Stimulated activated CD8-positive, alpha-beta memory T cell treated with anti-CD3 and anti-CD28 coated beads, Interleukin-12 subunit alpha, Interleukin-12 subunit beta, amount 100 ng/mL, for 4 hours (primary cell): ENCODE data around the gene PPIP5K2.
"Not testable (repeated sequence)": the region's sequence is repeated elsewhere in the genome, so short reads cannot be mapped to it uniquely, and the experiment has no call there.

Source experiments
- DNase-seq: peaks from one replicate; pipeline ENCODE4 v3.0.0-alpha.2; 2020; ENCODE audit warnings: low read depth

PPIP5K2 gene

DNA sequence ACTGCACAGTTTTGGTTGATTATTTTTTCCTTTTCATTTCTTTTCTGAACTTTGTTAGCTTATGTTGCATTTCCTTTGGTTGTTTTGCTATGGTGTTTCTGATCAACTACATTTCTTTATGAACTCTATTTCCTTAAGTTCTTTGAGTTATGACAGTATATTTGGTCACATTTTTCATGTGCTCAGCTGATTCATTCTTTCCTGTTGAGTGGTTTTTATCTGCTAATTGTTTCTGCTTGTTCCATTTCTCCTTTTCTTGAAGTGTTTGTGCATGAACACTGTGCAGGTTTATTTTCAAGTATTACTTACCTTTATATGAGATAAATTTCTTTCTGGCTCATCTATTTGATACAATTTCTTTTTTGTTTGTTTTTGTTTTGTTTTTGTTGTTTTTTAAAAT, 87.6 kb downstream of the PPIP5K2 start:
- no peak for DNase-seq

DNA sequence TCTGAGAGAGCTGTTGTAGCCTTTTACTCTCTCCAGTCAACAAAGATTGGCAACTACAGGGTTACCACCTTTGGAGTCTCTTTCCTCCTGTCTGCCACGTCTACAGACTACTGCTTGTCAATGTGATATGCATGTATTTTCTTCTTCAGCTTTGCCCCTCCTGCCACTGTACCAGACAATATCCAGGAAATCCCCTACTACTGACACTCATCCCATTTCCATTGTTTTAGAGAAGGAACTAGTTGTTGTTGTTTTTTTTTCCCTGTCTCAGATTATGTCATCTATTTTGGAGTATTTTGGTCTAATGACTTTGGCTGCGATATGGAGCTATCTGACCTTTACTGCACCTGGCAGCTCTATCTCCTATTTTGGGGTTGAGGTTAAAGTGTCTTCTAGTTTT, 88.4 kb downstream of the PPIP5K2 start:
- DNase-seq = no peak

DNA sequence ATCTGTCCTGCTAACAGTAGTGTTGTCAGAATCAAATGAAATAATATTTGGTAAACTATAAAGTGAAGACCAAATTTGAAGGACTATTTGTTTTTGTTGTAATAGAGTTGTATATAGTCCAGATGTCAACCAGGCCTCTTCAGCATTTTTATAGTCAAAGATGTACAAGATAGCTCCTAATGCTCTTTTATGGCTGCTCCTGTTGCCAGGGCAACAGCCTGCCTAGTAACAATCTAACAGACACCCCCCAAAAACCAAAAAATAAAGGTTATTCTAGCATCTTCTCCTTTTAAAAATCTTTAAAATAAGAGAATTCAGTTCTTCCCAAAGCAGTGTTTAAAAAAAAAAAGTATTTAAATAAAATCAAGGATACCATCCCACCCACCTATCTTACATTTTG, 89.0 kb downstream of the PPIP5K2 start:
- DNase-seq = no peak

DNA sequence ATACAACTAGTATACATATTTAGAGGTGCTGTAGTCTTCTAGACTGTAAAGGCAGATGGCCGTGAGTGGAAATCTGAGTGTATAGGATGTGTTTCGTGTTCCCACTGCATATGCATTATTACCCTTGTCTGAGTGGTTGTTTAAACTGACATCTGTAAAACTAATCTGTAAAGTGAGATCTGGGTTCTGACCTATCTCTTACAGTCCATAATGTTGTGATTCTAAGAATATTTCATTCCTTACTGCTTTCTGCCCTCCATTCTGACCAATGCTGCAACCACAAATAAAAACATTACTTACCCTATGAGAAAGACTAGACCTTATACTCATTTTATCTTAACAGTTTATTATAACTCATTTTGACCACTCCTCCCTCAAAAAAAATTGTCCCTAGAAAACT, 90.9 kb downstream of the PPIP5K2 start:
- no peak for DNase-seq

DNA sequence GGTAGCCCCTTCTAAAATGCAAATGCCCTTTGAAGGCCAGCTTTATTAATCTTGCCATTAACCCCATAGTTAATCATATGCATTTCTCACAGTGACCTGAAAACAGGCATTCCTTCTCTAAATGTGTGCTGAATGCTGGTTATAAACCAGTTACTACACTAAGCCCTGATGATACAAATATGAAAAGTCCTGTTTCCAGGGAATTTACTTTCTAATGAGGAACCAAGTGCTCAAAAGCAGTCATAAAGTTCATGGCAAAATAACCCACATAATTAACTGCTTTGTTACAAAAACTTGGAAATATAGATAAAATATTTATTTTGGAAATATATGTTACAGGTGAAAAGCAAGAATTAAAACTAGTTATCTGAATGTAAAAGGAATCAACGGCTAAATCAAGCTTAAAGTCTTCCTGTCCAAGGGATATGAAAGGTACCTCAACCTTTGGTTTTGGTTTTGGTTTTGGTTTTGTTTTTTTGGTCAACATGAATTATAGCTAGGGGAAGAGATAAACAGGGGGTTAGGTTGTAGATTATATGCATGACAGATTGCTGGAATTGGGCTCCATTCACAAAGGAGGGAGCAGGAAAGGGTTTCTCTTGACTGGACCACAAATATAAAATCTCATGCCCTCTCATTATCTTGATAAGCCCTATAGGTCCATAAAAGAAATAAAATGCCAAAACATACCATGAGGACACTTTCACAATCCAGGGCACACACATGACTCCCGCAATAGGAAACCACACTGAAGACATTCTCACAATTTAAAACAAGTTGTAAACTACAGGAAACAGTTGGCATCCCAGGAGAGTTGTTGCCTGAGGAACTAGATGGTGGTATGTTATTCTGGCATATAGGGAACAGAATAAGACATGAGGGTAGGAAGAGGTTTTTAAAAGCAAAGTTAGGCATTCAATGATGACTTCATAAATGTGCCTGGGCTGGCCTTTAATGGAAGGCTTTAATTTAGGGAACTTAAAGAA, 91.8 kb downstream of the PPIP5K2 start:
- no peak for DNase-seq

DNA sequence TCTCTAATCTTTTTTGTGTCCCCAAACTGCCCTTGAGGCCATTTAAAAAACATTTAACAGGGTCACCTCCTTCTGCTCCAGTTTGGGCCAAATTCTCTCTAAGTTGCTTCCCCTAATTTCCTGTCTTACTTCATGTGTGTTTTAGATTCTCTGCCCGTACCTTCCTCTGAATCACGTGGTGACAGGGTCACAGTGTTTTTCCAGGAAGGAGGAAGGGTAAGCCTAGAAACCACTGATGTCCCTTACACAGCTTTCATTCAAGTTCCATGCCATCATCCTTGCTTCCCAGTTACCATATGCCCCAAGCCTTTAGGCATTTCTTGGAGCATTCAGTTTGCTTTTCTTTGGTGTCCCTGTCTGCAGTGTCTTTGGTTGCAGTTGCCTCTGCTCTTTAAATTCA, 96.0 kb downstream of the PPIP5K2 start:
- no peak for DNase-seq

DNA sequence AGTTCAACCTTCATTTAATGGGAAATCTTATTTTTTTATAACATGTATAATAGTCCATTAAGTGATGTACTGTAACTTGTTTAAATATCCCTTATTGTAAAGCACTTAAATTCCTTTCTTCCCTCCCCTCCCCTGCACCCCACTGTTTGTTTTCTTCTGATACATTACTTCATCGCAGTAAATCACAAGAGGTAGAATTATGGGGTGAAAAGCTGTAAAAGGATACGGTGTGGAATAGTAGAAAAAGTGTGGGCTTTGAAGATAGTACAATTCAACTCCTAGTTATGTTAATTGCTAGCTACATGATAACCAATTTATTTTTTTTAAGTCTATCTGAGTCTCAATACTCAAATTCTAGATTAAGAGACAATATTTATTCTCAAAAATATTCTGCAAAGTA, 96.6 kb downstream of the PPIP5K2 start:
- DNase-seq = no peak

DNA sequence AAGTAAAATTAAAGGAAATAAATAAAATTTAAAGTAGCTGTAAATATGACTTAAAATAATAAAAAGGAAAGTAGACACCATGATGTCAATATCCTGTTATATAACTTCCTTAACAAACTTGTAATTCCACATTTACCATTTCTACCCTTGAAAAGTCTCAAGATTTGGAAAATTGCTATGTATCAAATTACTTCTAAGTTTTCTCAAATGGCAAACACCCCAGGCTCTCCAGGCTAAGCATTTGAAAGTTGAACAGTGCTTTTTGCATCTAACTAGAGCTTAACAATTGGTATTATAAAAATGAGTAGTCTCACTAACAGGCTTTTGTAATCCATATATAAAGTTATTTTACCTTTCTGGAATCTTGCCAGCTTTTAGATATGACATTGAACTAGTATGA, 97.0 kb downstream of the PPIP5K2 start:
- DNase-seq = no peak

DNA sequence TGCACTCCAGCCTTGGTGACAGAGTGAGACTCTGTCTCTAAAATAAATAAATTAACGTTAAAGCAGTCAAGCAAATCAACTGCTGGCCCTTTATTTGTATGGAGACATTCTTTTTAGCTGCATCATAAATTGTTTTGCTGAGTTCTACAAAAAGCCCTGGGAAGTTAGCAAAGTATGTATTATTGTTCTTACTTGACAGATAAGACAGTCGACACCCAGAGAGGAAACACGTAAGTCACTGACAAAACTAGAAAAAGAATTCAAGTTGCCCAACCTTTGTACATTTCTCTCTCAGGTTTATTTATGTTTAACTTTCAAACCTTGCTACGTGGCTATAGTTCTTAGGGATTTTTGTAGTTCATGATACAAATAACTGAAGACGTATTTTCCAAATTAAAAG, 98.1 kb downstream of the PPIP5K2 start:
- DNase-seq = no peak

DNA sequence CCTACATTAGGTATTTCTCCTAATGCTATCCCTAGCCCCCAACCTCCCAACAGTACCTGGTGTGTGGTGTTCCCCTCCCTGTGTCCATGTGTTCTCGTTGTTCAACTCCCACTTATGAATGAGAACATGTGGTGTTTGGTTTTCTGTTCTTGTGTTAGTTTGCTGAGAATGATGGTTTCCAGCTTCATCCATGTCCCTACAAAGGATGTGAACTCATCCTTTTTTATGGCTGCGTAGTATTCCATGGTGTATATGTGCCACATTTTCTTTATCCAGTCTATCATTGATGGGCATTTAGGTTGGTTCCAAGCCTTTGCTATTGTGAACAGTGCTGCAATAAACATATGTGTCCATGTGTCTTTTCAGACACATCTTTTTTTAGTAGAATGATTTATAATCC, 99.0 kb downstream of the PPIP5K2 start:
- not testable (repeated sequence) for DNase-seq

DNA sequence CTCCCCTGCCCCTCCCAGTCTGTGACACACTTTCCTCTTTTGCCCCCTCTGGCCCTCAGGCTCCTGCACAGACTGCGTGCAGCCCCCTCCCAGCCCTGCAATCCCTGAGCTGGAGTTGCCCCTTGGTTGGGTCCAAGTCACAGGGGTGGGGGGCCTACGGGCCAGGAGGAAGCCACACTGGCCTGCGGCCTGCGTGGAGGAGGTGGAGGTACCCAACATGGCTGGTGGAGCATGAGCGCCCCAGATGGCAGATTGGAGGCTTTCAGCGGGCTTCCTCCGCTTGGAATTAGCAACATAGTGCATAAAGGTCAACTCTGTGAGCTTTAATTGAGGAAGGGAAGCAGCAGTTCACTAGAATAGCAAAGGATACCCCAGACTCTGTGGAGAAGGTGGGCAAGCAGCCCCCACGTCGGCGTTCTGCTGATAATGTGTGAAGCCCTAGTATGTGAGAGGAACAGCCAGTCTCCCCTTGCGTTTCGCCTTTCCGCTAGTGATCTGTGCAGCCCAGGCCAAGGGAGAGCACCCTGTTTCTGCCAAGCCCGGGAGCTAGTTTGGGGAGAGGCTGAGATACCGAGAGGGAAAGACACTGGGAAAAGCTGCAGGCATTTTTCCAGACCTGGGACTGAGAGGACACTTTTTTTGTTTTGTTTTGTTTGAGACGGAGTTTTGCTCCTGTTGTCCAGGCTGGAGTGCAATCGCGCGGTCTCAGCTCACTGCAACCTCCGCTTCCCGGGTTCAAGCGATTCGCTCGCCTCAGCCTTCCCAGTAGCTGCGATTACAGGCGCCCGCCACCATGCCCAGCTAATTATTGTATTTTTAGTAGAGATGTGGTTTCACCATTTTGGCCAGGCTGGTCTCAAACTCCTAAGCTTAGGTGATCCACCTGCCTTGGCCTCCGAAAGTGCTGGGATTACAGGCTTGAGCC, 103.2 kb downstream of the PPIP5K2 start:
- DNase-seq = no peak

DNA sequence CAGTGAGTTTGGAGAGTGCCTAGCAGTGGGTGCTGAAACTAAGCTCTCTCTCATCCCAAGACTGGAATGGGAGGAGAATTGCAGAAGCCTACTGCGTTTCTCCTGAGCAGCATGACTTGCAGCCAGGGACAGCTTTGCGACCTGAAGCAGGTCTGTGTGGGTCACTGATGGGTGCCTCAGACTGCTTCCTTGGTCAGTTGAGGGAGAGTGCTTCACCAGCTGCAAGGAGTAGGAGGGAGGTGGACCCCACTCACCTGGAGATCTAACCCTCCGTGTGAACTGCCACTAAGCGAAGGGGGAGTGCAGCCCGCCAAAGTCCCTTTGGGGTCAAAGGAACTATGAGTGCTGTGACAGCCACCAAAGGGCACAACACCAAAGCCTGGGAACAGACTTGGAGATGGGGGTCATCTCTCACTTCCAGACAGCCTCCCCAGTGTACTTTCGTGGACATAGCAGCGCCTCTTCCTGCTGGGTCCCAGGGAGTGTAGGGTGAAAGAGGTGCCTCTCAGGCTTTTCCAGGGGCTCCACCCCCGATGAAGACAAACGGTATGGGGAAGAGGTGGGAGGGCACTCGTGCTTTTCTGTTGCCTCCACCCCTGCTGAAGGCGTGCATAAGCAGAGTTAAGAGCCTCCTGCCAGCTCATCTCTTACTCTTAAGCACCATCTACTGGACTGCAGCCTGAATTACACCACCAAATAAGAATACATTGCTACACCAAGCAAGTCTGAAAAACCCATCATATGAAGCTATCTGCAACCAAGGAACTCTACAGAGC, 104.2 kb downstream of the PPIP5K2 start:
- DNase-seq = no peak

DNA sequence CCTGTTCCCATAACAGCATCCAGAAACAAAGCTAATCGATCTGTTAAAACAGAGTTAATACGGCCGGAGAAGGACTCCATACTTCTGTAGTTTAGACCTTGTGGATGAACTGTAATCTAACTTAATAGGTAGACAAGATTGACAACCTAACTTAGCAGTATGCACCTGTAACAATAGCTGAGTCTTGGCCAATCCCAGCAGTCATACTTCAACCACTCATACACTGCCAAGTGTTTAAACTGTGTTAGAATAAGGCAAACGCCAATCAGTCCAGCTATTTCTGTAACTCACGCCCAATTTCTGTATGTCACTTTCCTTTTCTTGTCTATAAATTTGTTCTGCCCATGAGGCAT, 104.8 kb downstream of the PPIP5K2 start:
- no peak for DNase-seq

DNA sequence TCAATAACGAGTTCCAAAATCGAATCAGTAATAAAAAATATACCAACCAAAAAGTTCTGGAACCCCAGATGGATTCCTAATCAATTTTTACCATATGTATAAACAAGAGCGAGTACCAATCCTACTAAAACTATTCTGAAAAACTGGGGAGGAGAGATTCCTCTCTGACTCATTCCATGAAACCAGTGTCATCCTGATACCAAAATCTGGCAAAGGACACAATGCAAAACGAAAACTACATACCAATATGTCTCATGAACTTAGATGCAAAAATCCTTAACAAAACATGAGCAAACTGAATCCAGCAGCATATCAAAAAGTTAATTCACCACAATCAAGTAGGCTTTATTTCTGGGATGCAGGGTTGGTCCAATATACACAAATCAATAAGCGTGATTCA, 108.0 kb downstream of the PPIP5K2 start:
- no peak for DNase-seq

DNA sequence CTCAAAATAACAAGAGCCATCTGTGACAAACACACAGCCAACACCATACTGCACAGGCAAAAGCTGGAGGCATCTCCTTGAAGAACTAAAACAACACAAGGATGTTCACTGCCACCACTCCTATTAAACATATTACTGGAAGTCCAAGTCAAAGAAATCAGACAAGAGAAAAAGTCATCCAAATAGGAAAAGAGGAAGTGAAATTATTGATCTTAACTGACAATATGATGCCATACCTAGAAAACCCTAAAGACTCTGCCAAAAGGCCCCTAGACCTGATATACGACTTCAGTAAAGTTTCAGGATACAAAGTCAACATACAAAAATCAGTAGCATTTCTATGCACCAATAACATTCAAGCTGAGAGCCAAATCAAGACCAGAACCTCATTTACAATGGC, 108.5 kb downstream of the PPIP5K2 start:
- DNase-seq = no peak

DNA sequence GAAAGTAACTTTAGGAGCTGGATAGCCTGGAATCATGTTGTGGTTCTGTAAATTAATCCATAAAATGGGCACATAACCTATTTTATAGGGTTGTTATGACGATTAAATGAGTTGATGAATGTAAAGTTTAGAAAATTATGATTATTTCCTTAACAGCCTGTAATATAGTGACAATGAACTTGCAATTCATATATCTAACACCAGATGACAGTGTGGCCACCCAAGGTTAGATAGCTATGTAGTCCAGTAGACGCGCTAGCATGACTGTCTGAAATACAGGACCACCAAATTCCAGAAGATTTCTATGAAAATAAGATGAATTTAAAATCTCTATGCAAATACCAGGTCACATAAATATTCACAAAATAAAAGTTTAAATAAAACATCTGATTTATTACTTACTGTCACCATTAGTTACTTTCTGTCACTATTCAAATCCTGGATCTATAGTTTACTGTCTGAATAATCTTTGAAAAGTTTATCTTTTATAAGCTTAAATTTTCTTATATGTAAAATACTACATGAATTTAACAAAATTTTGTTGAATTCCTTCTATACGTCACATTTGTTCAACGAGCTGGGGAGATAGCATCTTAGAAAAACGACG, 112.4 kb downstream of the PPIP5K2 start:
- no peak for DNase-seq

DNA sequence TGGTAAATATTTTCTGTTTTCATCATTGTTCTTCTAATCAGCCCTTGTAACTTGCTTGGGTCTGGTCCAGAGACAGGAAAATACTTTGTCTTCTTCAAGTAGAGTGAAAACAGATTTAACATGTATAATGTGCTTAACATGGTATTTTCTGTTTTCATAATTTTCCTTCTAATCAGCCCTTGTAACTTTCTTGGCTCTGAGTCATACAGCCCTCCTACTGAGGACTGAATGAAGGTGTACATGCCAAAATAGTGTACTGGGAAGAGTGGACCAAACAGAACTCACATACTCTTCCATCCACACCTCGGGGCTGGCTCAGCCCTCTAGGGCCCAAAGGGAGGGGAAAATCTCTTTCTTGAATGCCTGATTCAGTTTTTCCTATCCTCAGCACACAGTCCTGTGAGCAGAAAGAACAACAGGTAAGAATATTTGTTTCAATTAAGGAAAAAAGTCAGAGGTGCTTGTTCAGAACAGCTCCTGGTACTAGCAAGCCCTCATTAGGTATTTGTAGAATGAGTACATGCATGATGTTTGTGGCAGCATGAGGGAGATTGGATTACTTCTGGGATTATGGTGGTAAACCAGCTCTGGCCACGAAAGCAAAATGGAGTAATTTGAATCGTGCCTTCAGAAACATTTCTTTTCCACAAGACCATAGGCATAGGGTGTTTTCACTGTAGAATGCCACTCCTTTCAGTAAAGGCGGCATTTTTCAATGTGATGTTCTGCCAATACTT, 114.3 kb downstream of the PPIP5K2 start:
- no peak for DNase-seq

DNA sequence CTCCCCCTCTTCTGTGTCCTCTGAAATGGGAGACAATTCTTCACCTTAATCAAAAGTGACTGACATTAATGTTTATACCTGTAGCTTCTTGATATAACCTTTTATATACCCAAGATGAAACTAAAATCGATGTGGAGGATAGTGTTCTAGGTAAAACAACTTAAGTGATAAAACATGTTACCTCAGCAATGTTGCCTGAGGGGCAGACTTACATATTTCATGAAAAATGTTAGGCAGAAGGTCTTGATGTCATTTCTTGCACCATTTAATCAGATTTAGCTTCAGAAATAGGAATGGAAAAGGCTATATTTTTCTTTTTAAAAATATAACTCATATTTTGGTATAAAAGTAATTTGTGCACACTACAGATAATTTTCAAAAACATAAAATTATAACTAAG, 115.8 kb downstream of the PPIP5K2 start:
- DNase-seq = no peak

DNA sequence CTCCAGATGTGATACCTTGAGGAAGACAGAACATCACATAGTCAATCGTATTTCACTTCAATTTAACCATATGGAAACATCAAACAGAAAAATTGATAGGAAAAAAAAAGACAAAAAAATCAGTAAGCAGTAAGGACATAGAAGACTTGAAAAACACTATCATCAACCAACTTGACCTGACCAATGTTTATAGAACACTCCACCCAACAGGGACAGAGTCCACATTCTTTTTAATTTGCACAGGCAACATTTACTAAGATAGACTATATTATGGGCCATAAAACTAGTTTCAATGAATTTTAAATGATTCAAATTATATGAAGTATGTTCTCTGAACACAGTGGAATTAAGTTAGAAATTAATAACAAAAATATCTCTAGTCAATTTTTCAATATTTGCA, 117.7 kb downstream of the PPIP5K2 start:
- DNase-seq = no peak

DNA sequence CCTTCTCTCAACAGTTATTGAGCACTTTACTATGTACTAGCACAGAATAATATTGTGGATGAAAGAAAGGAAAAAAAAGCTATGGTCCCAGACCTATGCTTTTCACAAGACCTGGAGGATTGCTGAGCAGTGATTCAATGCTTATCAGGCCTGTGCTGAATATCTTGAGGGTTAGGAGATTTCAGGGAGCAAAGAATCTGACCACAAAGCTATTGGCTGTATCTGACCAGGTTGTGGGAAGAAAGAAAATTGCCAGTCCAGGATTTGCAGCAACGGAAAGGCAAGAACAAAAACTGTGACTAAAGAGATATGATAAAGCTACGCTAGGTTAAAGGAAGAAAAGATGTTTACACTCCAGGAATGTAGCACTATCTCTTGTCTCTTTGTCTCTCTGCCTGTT, 123.6 kb downstream of the PPIP5K2 start:
- no peak for DNase-seq

DNA sequence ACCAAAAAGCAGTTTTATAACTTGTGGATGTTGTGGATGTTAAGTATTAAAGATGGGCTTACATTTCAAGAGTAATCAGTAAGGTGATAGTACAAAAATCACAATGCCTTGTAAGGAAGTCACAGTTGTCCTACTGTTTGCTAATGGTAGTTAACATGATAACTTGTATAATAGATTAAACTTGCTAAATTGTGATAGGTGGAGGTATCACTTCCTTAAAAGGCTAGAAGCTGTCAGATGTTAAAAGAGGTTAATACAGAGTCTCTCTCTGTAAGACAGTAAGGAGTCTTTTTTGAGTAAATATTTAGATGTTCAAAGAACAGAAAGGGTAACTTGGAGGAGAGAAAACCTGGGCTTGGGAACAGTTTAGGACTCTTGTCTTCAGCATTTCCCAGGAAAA, 124.3 kb downstream of the PPIP5K2 start:
- DNase-seq = no peak
